Endothelial cell of coronary artery (primary cell): Measurements from ENCODE around the gene RPL7A. TPM values are rescaled to one million over a fixed set of nuclear protein-coding genes. Genes with fewer than 3 reads are reported as not detected.

Source experiments
- total RNA-seq: library from RNA; depleted of rRNA; stranded (reverse); fragments of >200 nt; gene quantifications from 2 replicates; pipeline ENCODE4 v1.2.3, GENCODE V29; 2014

RPL7A gene
- total RNA-seq, result 2,993 and 3,212 TPM in 2 replicates

DNA sequence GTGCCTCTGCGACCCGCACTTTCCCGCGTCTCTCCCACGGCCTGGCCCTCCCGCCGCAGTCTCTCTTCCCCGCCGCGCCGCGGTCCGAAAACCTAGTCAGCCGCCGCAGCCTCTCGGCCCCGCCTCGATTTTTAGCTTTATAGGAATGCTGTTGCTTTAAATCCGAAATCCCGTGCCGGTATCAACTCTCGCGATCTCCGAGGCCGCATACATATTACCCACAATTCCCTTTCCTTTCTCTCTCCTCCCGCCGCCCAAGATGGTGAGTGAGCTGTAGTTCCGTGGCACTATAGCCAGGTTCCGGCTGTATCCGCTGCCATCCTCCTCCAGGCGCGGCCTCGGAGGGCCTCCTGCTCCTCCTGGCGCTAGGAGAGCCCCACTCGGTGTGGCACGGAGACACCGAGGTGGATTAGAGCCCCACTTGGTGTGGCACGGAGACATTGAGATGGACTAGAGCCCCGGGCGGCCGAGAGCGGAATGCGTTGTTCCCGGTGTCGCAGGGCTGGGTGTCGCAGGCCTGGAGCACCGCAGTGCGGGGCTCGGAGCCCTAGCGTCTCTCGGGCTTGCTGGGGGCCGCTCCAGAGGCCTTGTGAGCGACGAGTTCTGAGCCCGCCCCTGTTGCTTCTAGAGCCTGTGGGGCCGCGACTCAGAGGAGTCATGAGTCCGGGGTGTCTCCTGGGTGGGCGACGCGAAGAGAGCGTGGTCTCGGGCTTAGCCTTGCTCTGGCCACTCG is at the start of gene RPL7A, which contains the start of gene MED22:
Gene RPL7A, plus strand, starts transcription at position 234 of the 733 bp plus-strand sequence. Its CDS starts 26 bp downstream, at position 260.
Gene MED22, minus strand, starts transcription at position 147 of the 733 bp plus-strand sequence. CDS start 1,469 bp downstream, outside the sequence.

DNA sequence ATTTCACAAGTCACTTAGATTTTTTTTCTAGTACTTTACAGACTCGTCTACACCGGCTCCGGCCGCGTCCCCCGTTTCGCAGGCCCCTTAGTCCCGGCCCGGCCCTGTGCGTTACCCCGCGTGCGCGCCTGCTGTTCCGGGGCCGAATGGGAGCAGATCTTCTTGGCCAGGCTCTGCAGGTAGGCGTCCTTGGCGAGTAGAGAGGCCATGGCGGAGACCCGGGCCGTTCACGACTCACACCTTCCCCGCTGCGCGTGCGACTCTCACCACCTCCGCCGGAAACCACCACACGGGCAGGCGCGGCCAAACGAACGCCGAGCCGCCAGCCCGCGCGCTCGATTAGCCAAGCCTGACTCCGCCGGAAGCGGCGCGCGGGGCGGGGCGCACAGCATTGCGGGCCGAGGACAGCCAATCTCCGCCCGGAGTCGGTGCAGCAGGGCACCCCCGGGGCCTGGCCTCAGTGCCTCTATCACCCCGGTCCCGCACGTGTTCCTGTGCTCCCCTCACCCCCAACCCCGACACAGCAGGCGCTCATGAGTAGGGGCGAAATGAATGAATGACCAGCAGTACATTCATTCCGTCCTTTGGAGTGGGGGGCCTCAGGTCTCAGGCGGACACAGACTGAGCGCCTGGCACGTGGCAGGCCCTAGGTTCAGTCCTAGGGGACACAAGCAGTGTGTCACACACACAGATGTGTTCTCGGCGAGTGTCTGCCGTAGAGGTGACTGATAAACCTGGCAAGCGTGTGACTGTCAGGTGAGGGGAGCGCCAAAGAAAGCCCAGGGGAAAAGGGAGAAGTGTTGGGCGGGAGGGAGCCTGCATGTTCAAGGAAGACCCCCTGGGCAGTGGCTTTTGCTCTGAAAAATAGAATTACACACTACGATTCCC is 11.8 kb upstream of the RPL7A start, which contains the start of gene SURF6:
Gene SURF6, minus strand, starts transcription at position 265 of the 888 bp plus-strand sequence. Its CDS starts 56 bp downstream, at position 209.

DNA sequence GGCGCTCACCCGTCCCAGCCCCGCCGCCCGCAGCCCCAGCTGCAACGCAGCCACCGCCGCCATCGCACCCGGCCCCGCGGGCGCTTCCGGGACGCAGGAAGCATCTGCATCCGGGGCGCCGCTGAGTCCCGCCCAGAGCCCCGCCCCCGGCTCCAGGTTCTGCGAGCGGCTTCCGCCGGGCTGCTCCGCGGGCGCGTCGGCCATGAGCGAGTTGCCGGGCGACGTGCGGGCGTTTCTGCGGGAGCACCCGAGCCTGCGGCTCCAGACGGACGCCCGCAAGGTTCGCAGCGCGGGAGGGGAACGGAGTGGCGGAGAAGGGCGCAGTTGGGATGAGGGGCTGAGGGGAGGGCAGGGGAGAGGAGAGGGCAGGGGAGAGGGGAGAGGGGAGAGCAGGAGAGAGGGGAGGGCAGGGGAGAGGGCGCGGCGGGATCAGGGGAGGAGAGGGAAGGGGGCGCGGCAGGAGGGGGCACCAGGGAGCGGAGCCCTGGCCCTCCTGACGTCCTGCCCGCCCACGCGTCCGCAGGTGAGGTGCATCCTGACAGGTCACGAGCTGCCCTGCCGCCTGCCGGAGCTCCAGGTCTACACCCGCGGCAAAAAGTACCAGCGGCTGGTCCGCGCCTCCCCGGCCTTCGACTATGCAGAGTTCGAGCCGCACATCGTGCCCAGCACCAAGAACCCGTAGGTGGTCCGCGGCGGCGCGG is 8.5 kb downstream of the RPL7A start, which contains the start of the genes SURF1 and SURF2:
Gene SURF1, minus strand, starts transcription at position 97 of the 701 bp plus-strand sequence. Its CDS starts 34 bp downstream, at position 63.
Gene SURF2, plus strand, starts transcription at position 160 of the 701 bp plus-strand sequence. Its CDS starts 43 bp downstream, at position 203.

DNA sequence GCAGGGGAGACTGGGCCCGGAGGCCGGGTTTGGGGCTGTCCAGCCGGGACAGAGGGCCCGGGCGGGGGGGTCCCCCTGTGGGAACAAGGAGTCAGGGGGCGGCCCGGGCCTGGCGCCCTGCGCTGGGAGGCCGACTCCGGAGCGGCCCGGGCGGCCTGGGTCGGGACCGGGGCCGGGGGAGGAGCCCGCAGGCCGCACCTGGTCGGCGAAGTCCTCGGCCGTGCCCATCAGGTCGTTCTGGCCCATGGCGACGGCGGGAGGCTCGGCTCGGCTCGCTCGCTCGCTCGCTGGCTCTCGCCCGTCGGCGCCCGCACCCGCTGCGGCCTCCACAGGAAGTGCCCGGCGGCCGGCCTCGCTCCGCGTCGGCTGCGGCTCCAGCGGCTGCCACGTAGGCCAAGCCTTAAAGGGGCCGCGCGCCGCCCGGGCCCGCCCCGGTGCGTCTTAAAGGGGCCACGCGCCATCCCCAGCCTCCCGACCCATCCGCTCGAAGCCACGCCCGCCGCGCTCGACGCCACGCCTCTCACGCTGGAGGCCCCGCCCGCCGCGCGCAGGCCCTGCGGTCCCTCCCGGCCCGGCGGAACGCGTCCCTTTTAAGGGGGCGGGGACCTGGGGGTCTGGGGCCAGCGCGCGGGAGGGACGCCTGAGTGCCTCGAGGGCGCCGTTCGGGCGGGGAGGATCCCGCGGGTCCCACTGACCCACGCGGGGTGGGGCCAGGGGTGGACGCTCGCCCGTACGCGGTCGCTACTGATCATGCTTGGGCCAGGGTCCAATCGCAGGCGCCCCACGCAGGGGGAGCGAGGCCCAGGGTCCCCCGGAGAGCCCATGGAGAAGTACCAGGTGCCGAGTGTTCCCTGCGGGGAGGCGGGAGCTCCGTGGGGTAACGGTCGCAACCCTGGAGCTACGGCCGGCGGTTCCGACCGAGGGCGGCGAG is 28.0 kb downstream of the RPL7A start, which contains the start of the genes STKLD1 and SURF4:
Gene STKLD1, plus strand, starts transcription at position 643 of the 931 bp plus-strand sequence. Its CDS starts 108 bp downstream, at position 751.
Gene SURF4, minus strand, starts transcription at position 337 of the 931 bp plus-strand sequence. Its CDS starts 91 bp downstream, at position 246.

Other genes starting within 250 kb of the RPL7A start
- 30.6 and 30.9 TPM in 2 replicates for gene RALGDS, start 227.0 kb upstream of the RPL7A start, total RNA-seq
- gene GBGT1, start 184.3 kb upstream of the RPL7A start, total RNA-seq, result 9.6 and 11.2 TPM in 2 replicates
- not detected in 2 replicates for gene OBP2B, start 139.0 kb upstream of the RPL7A start, total RNA-seq
- not detected in 2 replicates for gene ABO, start 73.0 kb upstream of the RPL7A start, total RNA-seq
- gene SURF6, start 12.0 kb upstream of the RPL7A start, total RNA-seq, result 10.6 and 13.9 TPM in 2 replicates
- gene MED22, start 87 bp upstream of the RPL7A start, total RNA-seq, result 13.2 and 13.9 TPM in 2 replicates
- 19.9 and 27.8 TPM in 2 replicates for gene SURF1, start 8.3 kb downstream of the RPL7A start, total RNA-seq
- 18.7 and 19.7 TPM in 2 replicates for gene SURF2, start 8.3 kb downstream of the RPL7A start, total RNA-seq
- gene SURF4, start 27.8 kb downstream of the RPL7A start, total RNA-seq, result 376 and 383 TPM in 2 replicates
- 0.36 and 0.47 TPM in 2 replicates for gene STKLD1, start 28.1 kb downstream of the RPL7A start, total RNA-seq
- gene REXO4, start 69.8 kb downstream of the RPL7A start, total RNA-seq, result 20.2 and 23.5 TPM in 2 replicates
- 0.27 and 1.3 TPM in 2 replicates for gene ADAMTS13, start 74.1 kb downstream of the RPL7A start, total RNA-seq
- 7.7 and 9.9 TPM in 2 replicates for gene CACFD1, start 111.8 kb downstream of the RPL7A start, total RNA-seq
- 22.2 and 27.3 TPM in 2 replicates for gene SLC2A6, start 130.9 kb downstream of the RPL7A start, total RNA-seq
- not detected in 2 replicates for gene MYMK, start 176.7 kb downstream of the RPL7A start, total RNA-seq
- 0.75 TPM in 1 of 2 replicates, not detected in the other for gene ADAMTSL2, start 186.5 kb downstream of the RPL7A start, total RNA-seq